Peyer's patch (tissue), 4 donors: ENCODE data around the gene ARHGAP30. TPM values are rescaled to one million over a fixed set of nuclear protein-coding genes. Genes with fewer than 3 reads are reported as not detected.
"Not testable (repeated sequence)": the region's sequence is repeated elsewhere in the genome, so short reads cannot be mapped to it uniquely, and the experiment has no call there.

Experiments used
- DNase-seq, 3 donors: peaks; one replicate each; pipeline ENCODE4 v3.0.0-alpha.2; 2017 to 2019
- H3K27ac ChIP-seq, 4 donors: fragments of 200-600 bp; sonication (generic); one replicate each; pipeline ENCODE4 v1.5.1; 2016 to 2019
- H3K27me3 ChIP-seq, 2 donors: fragments of 200-600 bp; sonication (generic); one replicate each; pipeline ENCODE4 v1.5.1; 2019
- H3K36me3 ChIP-seq, 3 donors: fragments of 200-600 bp; sonication (generic); one replicate each; pipeline ENCODE4 v1.5.1; 2016 to 2019
- H3K4me1 ChIP-seq, 4 donors: fragments of 200-600 bp; sonication (generic); one replicate each; pipeline ENCODE4 v1.5.1; 2016 to 2019
- H3K4me3 ChIP-seq, 4 donors: fragments of 200-600 bp; sonication (generic); 1 replicate in 3 of 4; 2 replicates in 1 of 4; pipeline ENCODE4 v1.5.1; 2016 to 2019; ENCODE audit warnings: mild to moderate bottlenecking in 1 of 4
- H3K9me3 ChIP-seq, 4 donors: fragments of 200-600 bp; sonication (generic); one replicate each; pipeline ENCODE4 v1.5.1; 2016 to 2019; ENCODE audit warnings: mild to moderate bottlenecking in 1 of 4
- POLR2A ChIP-seq, 2 donors: fragments of 450-650 bp; IDR thresholded peaks; one replicate each; pipeline ENCODE4 v1.5.1; 2017; ENCODE audit warnings: antibody characterized with exemption in 2 of 2, mild to moderate bottlenecking in 2 of 2, moderate library complexity in 2 of 2
- total RNA-seq, 4 donors: library from RNA; depleted of rRNA; stranded (reverse); fragments of >200 nt; gene quantifications; one replicate each; pipeline ENCODE4 v1.1.0, GENCODE V29; 2016
- TF ChIP-seq, protein P1 (sequence below), 6 experiments: fragments of 450-650 bp in 4 of 6; fragments of 200-600 bp in 2 of 6; sonication (generic) in 1 of 6; IDR thresholded peaks; one replicate each; pipeline ENCODE4 v1.5.1; 2017 to 2019; ENCODE audit warnings: antibody characterized with exemption in 6 of 6, mild to moderate bottlenecking in 3 of 6, moderate library complexity in 1 of 6

Gene ARHGAP30, protein sequence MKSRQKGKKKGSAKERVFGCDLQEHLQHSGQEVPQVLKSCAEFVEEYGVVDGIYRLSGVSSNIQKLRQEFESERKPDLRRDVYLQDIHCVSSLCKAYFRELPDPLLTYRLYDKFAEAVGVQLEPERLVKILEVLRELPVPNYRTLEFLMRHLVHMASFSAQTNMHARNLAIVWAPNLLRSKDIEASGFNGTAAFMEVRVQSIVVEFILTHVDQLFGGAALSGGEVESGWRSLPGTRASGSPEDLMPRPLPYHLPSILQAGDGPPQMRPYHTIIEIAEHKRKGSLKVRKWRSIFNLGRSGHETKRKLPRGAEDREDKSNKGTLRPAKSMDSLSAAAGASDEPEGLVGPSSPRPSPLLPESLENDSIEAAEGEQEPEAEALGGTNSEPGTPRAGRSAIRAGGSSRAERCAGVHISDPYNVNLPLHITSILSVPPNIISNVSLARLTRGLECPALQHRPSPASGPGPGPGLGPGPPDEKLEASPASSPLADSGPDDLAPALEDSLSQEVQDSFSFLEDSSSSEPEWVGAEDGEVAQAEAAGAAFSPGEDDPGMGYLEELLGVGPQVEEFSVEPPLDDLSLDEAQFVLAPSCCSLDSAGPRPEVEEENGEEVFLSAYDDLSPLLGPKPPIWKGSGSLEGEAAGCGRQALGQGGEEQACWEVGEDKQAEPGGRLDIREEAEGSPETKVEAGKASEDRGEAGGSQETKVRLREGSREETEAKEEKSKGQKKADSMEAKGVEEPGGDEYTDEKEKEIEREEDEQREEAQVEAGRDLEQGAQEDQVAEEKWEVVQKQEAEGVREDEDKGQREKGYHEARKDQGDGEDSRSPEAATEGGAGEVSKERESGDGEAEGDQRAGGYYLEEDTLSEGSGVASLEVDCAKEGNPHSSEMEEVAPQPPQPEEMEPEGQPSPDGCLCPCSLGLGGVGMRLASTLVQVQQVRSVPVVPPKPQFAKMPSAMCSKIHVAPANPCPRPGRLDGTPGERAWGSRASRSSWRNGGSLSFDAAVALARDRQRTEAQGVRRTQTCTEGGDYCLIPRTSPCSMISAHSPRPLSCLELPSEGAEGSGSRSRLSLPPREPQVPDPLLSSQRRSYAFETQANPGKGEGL
- 10 to 100 TPM in 1 of 4 donors, 1 to 10 TPM in 3; 5.1 to 31.4 (median 6.7) TPM for total RNA-seq

DNA sequence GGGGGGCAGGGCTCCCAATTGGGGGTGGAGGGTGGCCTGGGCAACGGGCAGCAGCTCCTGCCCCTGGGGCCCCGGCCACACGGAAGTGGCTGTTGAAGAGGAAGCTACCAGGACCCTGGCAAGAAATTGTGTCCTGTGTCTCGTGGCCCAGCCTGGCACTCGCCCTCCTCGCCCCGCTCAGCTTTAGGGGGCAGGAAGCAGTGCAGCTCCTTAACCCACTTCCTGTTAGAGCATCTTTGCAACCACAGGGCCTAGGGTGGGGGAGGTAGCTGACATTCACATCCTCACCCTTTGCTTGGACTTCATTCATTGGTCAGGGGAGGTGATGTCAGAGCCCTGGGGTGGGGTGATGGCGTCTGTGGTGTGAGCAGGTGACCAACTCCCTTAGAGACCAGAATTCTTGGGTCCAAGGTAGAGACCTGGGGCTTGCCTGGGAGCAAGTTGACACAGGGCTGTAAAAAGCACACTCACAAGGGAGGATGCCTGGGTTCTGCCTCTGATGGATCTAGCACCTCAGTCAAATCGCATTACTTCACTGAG lies at the start of gene ARHGAP30:
TSS of gene ARHGAP30 (minus strand) at position 161 of the 540 bp plus-strand sequence. CDS start 267 bp downstream, outside the sequence.
- H3K27me3 ChIP-seq = no peaks in the 10 kb centered on the region
- peaks cover 0 to 19% (median 2%) of the 10 kb centered on the region in 4 donors for H3K4me1 ChIP-seq
- DNase-seq = peak in 2 of 3 donors; percentile 95
- no peaks in the 10 kb centered on the region for H3K9me3 ChIP-seq
- peak within 1 kb of the TSS; percentile 48 to 70 (median 58) for H3K4me3 ChIP-seq
- no peaks in the 10 kb centered on the region for H3K36me3 ChIP-seq
- peak within 1 kb of the TSS; percentile 80 to 96 (median 88) for H3K27ac ChIP-seq
- TF ChIP-seq, protein P1, sequence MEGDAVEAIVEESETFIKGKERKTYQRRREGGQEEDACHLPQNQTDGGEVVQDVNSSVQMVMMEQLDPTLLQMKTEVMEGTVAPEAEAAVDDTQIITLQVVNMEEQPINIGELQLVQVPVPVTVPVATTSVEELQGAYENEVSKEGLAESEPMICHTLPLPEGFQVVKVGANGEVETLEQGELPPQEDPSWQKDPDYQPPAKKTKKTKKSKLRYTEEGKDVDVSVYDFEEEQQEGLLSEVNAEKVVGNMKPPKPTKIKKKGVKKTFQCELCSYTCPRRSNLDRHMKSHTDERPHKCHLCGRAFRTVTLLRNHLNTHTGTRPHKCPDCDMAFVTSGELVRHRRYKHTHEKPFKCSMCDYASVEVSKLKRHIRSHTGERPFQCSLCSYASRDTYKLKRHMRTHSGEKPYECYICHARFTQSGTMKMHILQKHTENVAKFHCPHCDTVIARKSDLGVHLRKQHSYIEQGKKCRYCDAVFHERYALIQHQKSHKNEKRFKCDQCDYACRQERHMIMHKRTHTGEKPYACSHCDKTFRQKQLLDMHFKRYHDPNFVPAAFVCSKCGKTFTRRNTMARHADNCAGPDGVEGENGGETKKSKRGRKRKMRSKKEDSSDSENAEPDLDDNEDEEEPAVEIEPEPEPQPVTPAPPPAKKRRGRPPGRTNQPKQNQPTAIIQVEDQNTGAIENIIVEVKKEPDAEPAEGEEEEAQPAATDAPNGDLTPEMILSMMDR (IDR thresholded peaks at IDR 0.05) = no peak
- no peak for TF ChIP-seq POLR2A (IDR thresholded peaks at IDR 0.05)

DNA sequence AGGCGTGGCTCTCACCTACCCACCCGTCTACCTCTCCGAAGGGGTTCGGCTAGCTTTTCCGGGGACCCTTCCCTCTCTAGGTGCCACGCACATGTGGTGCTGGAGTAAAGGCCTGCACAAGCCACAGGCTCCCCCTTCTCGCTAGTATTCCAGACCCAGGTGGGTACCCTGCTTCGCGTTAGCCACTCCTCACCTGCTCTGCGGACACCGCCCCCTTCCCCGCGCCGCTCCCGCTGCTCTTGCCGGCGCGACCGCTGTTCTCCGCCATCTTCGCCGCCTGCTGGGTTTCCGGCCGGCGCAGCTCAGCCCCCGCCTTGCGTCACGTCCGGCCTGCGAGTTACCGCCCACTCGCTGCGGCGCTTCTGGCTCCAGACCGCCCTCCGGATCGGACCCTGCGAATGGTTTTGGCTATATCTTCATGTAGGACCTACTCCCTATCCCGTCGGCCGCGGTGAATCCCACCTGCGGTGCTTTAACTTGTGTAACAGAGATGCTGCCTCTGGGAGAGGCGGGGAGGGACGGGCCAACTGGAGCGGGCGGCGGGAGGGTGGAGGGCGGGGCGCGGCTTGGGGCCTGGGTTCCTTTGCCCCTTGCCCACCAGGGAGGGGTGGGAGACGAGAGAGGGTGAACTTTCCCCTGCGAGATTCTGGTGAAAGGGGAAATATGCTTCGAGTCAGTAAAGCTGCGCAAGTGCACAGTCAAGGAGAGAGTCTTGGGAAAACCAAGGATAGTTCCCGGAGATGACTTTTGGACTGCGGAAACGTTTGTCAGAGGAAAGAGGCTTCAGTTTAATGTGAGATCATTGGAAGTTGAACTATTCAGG lies 48.3 kb upstream of the ARHGAP30 start, which contains the start of the genes NIT1 and PFDN2:
TSS of gene NIT1 (plus strand) at position 347 of the 823 bp plus-strand sequence. CDS start at position 419, 72 bp downstream.
TSS of gene PFDN2 (minus strand) at position 279 of the 823 bp plus-strand sequence. CDS start at position 268, 11 bp downstream.
- peak; percentile 82 to 93 (median 91) for DNase-seq
- Histone ChIP-seq H3K4me1 (peaks cover 11 to 55% (median 17%) of the 10 kb centered on the region in 4 donors), H3K36me3 (peaks cover 0 to 32% (median 0%) of the 10 kb centered on the region in 3 donors), H3K27me3 (no peaks in the 10 kb centered on the region), H3K27ac (peak within 1 kb of the TSS; percentile 89 to 97 (median 93)), H3K4me3 (peak within 1 kb of the TSS; percentile 65 to 83 (median 81)), H3K9me3 (no peaks in the 10 kb centered on the region)
- TF ChIP-seq, protein P1 (IDR thresholded peaks at IDR 0.05) = peak in 1 of 6 experiments; percentile 6
- peak; percentile 76 to 83 for TF ChIP-seq POLR2A (IDR thresholded peaks at IDR 0.05)

DNA sequence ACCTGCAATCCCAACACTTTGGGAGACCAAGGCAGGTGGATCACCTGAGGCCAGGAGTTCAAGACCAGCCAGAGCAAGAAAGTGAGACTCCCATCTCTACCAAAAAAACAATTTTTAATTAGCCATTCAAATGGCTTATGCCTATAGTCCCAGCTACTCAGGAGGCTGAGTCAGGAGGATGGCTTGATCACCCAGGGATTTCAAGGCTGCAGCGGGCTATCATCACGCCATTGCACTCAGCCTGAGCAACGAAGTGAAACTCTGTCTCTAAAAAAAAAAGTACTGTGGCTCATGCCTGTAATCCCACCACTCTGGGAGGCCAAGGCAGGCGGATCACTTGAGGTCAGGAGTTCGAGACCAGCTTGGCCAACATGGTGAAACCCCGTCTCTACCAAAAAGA lies 46.3 kb upstream of the ARHGAP30 start:
- Histone ChIP-seq H3K27ac (peak overlapping the region in 1 of 4 donors; percentile 18), H3K4me1 (peaks cover 11 to 51% (median 17%) of the 10 kb centered on the region in 4 donors), H3K36me3 (peaks cover 0 to 12% (median 0%) of the 10 kb centered on the region in 3 donors)
- not testable (repeated sequence) for H3K9me3 ChIP-seq, DNase-seq, H3K27me3 ChIP-seq, H3K4me3 ChIP-seq

DNA sequence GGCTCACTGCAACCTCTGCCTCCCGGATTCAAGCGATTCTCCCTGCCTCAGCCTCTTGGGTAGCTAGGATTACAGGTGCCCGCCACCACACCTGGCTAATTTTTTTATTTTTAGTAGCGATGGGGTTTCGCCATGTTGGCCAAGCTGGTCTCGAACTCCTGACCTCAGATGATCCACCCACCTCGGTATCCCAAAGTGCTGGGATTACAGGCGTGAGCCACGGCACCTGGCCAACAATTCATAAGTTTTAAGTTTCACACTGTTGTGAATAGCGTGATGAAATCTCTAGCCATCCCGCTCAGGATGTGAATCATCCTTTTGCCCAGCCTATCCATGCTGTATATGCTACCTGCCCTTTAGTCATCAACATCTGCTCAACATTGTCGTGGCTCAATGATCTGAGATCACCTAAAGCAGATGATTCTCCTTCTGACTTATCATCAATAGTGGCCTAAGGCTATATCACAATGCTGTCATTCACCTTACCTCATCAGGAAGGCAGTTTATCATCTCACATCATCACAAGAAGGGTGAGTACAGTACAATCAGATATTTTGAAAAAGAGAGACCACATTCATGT lies 45.5 kb upstream of the ARHGAP30 start:
- DNase-seq = no peak
- no peaks in the 10 kb centered on the region for H3K9me3 ChIP-seq
- H3K36me3 ChIP-seq = peaks cover 0 to 5% (median 0%) of the 10 kb centered on the region in 3 donors
- H3K4me3 ChIP-seq = no peak overlapping the region
- TF ChIP-seq POLR2A (IDR thresholded peaks at IDR 0.05) = no peak
- TF ChIP-seq, protein P1 (IDR thresholded peaks at IDR 0.05) = no peak
- peaks cover 11 to 44% (median 17%) of the 10 kb centered on the region in 4 donors for H3K4me1 ChIP-seq
- H3K27ac ChIP-seq = peak overlapping the region in 1 of 4 donors; percentile 18
- H3K27me3 ChIP-seq = no peaks in the 10 kb centered on the region

DNA sequence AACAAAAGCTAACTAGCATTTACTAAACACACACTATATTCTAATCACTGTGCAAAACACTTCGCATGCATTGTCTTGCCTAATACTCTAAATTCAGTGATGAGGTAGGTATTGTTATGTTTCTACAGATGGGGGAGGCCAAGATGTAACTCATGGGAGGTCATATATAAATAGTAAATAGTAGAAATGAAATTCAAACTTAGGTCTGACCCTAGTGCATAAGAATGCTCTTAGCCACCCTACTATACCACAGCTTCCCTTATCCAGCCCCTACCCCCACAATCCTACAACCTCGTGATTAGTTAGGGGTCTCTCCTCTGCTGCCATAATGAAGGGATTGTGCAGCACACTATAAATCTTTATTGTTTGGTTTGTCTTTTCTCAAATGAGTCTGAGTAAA lies 44.9 kb upstream of the ARHGAP30 start:
- no peak overlapping the region for H3K4me3 ChIP-seq
- no peaks in the 10 kb centered on the region for H3K9me3 ChIP-seq
- no peak for DNase-seq
- H3K27me3 ChIP-seq = no peaks in the 10 kb centered on the region
- TF ChIP-seq, protein P1 (IDR thresholded peaks at IDR 0.05) = no peak
- no peak for TF ChIP-seq POLR2A (IDR thresholded peaks at IDR 0.05)
- H3K36me3 ChIP-seq = peaks cover 0 to 6% (median 0%) of the 10 kb centered on the region in 3 donors
- H3K27ac ChIP-seq = no peak overlapping the region
- peaks cover 10 to 37% (median 17%) of the 10 kb centered on the region in 4 donors for H3K4me1 ChIP-seq
